ENCODE results near the gene MYPN.
"Not testable (repeated sequence)": the region's sequence is repeated elsewhere in the genome, so short reads cannot be mapped to it uniquely, and the experiment has no call there.

Gene MYPN

DNA sequence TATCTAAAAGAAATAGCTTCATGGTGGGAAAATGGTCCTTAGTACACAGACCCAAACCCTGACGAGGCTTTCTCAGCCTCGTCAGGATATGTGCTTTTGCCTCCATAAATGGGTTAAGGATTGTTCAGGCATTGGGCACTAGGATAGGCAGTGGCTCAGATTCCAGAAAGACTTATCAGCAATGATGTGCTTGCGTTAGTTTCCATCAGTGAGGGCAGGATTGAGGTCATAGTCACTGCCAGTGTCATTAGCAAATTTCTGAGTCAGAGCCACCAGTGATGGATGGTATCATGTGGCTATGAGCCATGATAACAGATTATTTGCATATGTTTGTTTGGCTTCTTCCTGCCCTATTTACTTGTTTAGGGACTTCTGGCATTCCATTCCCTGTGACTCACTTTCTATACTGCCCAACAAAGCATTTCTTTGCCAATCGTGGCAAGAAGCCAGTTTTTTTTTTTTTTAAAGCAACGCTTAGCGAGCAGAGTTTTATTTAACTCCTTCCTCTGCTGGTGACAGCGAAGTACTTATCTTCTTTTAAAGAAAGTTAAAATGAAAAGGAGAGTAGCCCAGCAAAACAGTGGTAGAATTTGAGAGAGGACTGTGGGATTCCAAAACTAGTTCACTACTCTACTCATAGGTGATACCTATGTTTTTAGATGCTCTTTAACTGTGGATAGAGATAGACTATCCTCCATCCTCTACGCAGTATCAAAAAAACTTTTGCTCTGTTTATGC is 44.4 kb downstream of the MYPN start:
- no peak for DNase-seq
- Histone ChIP-seq H3K27ac (peak overlapping the region; percentile 11 to 13), H3K36me3 (no peaks in the 10 kb centered on the region), H3K9me3 (no peaks in the 10 kb centered on the region), H3K4me1 (peaks cover 0 to 17% (median 10%) of the 10 kb centered on the region in 4 donors), H3K27me3 (no peaks in the 10 kb centered on the region), H3K4me3 (peak overlapping the region in 1 of 2 donors; percentile 6)
- intact Hi-C loops (cut with DNase I; ENCODE audit: low total_unique reads), result loop anchor here (2.0 kb wide), 1 partner anchor 41 kb away; no protein-coding TSS in a partner anchor
- TF ChIP-seq, protein P1, sequence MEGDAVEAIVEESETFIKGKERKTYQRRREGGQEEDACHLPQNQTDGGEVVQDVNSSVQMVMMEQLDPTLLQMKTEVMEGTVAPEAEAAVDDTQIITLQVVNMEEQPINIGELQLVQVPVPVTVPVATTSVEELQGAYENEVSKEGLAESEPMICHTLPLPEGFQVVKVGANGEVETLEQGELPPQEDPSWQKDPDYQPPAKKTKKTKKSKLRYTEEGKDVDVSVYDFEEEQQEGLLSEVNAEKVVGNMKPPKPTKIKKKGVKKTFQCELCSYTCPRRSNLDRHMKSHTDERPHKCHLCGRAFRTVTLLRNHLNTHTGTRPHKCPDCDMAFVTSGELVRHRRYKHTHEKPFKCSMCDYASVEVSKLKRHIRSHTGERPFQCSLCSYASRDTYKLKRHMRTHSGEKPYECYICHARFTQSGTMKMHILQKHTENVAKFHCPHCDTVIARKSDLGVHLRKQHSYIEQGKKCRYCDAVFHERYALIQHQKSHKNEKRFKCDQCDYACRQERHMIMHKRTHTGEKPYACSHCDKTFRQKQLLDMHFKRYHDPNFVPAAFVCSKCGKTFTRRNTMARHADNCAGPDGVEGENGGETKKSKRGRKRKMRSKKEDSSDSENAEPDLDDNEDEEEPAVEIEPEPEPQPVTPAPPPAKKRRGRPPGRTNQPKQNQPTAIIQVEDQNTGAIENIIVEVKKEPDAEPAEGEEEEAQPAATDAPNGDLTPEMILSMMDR (IDR thresholded peaks at IDR 0.05), result no peak

DNA sequence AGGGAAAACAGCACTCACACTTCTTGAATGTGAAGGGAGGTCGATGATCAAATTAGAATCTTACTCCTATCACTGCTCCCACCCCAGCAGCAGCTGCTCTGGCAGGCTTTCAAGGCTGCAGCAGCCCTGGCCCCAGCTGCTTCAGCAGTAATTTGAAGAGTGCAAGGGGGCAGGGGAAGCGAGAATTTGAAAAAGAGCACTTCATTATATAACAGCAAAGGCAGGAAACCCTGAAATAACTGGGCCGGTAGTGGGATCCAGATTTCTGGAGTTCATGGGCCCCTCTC is 44.9 kb downstream of the MYPN start:
- no peak for DNase-seq
- intact Hi-C loops (cut with DNase I; ENCODE audit: low total_unique reads), result loop anchor here (2.0 kb wide), 1 partner anchor 41 kb away; no protein-coding TSS in a partner anchor
- no peaks in the 10 kb centered on the region for H3K36me3 ChIP-seq
- H3K4me1 ChIP-seq, result peaks cover 0 to 17% (median 10%) of the 10 kb centered on the region in 4 donors
- H3K9me3 ChIP-seq, result no peaks in the 10 kb centered on the region
- TF ChIP-seq, protein P1 (IDR thresholded peaks at IDR 0.05), result no peak
- no peaks in the 10 kb centered on the region for H3K27me3 ChIP-seq
- peak overlapping the region; percentile 11 to 13 for H3K27ac ChIP-seq
- H3K4me3 ChIP-seq, result no peak overlapping the region

DNA sequence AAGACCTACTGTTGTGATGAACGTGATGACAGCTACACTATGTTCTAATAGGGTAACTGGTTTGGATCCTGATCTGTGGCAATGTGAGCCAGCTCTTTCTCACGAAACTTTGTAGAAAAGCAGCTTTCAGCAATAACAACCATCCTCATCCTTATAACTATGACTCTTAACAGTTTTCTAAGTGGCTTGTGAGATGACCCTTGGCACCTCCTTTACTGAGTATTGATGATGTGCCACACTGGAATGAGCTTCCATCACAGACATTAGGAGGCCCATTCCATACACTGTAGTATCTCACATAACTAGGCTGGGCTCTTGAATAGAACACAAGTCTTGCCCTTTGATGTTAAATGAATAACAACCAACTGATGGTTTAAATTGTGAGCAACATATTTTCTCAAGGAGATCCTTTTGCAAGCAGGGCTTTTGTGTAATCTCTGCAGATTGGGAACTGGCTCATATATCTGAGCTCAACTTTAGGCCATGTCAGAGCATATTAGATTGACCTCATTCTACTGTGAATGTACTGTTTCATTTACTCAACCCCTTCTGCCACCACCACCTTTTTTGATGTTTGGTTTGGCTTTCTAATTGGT is 46.4 kb downstream of the MYPN start:
- TF ChIP-seq, protein P1 (IDR thresholded peaks at IDR 0.05), result no peak
- intact Hi-C loops (cut with DNase I; ENCODE audit: low total_unique reads), result loop anchor here (2.0 to 5.0 kb wide), 3 partner anchors 43 to 298 kb away; no protein-coding TSS in a partner anchor
- no peaks in the 10 kb centered on the region for H3K27me3 ChIP-seq
- peaks cover 0 to 17% (median 10%) of the 10 kb centered on the region in 4 donors for H3K4me1 ChIP-seq
- no peak for DNase-seq
- no peaks in the 10 kb centered on the region for H3K36me3 ChIP-seq
- H3K4me3 ChIP-seq, result no peak overlapping the region
- H3K9me3 ChIP-seq, result no peaks in the 10 kb centered on the region
- H3K27ac ChIP-seq, result no peak overlapping the region

DNA sequence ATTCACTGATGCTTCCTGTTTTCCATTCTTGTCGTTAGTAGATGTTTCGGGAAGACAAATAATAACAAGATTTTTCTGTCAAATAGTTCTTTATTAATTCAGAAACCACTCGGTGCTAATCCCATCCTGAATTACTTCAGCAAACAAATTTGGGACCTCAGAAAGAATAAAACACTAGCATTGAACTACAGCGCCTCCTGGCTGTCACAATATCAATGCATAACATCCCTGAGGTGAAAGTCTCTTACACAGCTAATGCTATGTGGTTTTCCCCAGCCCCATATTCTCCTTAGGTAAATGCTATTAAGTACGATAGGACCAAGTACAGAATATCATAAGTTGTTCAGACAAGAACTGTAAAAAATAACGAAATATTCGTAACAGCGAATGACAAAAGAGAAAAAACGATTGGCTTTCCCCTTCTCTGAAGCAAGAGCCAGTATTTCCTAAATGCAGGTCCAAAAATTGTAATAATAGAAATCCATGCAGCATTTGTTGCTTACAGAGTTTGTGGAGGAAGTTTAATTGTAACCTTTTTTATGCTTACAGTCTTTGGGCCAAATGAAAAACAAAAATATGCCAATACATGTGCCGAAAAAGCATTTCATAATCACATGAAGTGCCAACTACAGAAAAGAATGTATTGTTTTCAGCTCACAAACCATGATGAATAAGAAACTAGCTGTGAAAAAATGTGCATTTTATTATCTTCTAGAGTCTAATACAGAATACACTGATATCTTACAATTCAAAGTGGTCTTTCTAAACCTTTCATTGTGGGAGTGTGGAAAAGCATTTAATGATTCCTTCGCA is 47.3 kb downstream of the MYPN start:
- intact Hi-C loops (cut with DNase I; ENCODE audit: low total_unique reads), result loop anchor here (5.0 kb wide), 2 partner anchors 69 to 299 kb away; no protein-coding TSS in a partner anchor
- Histone ChIP-seq H3K36me3 (no peaks in the 10 kb centered on the region), H3K27me3 (no peaks in the 10 kb centered on the region), H3K4me1 (peaks cover 0 to 17% (median 10%) of the 10 kb centered on the region in 4 donors), H3K9me3 (no peaks in the 10 kb centered on the region), H3K27ac (no peak overlapping the region), H3K4me3 (no peak overlapping the region)
- TF ChIP-seq, protein P1 (IDR thresholded peaks at IDR 0.05), result peak; percentile 69 to 82
- peak in 1 of 2 donors; percentile 72 for DNase-seq

DNA sequence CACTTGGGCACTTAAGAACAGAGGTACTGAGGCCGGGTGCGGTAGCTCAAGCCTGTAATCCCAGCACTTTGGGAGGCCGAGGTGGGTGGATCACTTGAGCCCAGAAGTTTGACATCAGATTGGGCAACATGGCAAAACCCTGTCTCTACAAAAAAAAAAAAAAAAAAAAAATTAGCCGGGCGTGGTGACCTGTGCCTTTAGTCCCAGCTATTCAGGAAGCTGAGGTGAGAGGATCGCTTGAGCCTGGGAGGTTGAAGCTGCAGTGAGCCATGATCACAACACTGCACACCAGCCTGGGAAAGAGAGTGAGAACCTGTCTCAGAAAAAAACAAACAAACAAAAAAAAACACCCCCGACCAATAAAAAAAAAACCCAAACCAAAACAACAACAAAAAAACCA is 48.2 kb downstream of the MYPN start:
- H3K27me3 ChIP-seq, H3K27ac ChIP-seq, H3K9me3 ChIP-seq, DNase-seq, H3K36me3 ChIP-seq, H3K4me3 ChIP-seq: not testable (repeated sequence)
- intact Hi-C loops (cut with DNase I; ENCODE audit: low total_unique reads), result loop anchor here (5.0 kb wide), 2 partner anchors 70 to 300 kb away; no protein-coding TSS in a partner anchor
- peaks cover 0 to 17% (median 10%) of the 10 kb centered on the region in 4 donors for H3K4me1 ChIP-seq
